ENCODE data around the gene RGS9.

- TF ChIP-seq CTCF (conservative IDR thresholded peaks at IDR 0.05; ENCODE audit: low read length), result no peak
- no peak for TF ChIP-seq EZH2phosphoT487 (IDR thresholded peaks at IDR 0.05; ENCODE audit: borderline replicate concordance, low read depth, low read length)
Observed at GRCh38 chr17:65208717-65209116, 71.5 kb downstream of the RGS9 start.

Data from OCI-LY7 (cell line).